Mesendoderm (in vitro differentiated cells): ENCODE data around the gene TOR1B.

Experiments
- DNase-seq: peaks from one replicate; pipeline ENCODE4 v3.0.0; 2013
- H2AK5ac ChIP-seq: 2 replicates; pipeline ENCODE4 v1.6.1; 2013; ENCODE audit warnings: low read length, inconsistent platforms
- H2BK120ac ChIP-seq: 2 replicates; pipeline ENCODE4 v1.6.1; 2013; ENCODE audit warnings: low read depth, mild to moderate bottlenecking, low read length, moderate library complexity, mixed read lengths
- H2BK15ac ChIP-seq: replicated peaks from 2 replicates; pipeline ENCODE4 v1.6.1; 2013; ENCODE audit warnings: low read depth, mild to moderate bottlenecking, moderate library complexity
- H2BK5ac ChIP-seq: 2 replicates; pipeline ENCODE4 v1.6.1; 2013; ENCODE audit warnings: low read length, inconsistent platforms
- H3K18ac ChIP-seq: 2 replicates; pipeline ENCODE4 v1.6.1; 2013; ENCODE audit warnings: mild to moderate bottlenecking, low read length, mixed read lengths
- H3K23ac ChIP-seq: one replicate; pipeline ENCODE4 v1.6.1; 2013; ENCODE audit warnings: low read length
- H3K27ac ChIP-seq: 2 replicates; pipeline ENCODE4 v1.5.1; 2013; ENCODE audit warnings: low read depth, mild to moderate bottlenecking, inconsistent platforms, low read length, moderate library complexity
- H3K27me3 ChIP-seq: 2 replicates; pipeline ENCODE4 v1.6.1; 2013; ENCODE audit warnings: low read length, control low read depth, mild to moderate bottlenecking, inconsistent platforms; ENCODE audit not compliant: insufficient read depth, poor library complexity
- H3K36me3 ChIP-seq: 2 replicates; pipeline ENCODE4 v1.6.1; 2013; ENCODE audit warnings: low read length, inconsistent platforms; ENCODE audit not compliant: control insufficient read depth, insufficient read depth
- H3K4ac ChIP-seq: one replicate; pipeline ENCODE4 v1.6.1; 2013; ENCODE audit warnings: low read depth, mild to moderate bottlenecking, low read length, moderate library complexity
- H3K4me1 ChIP-seq: 2 replicates; pipeline ENCODE4 v1.6.1; 2013; ENCODE audit warnings: low read depth, low read length, inconsistent platforms; ENCODE audit not compliant: control insufficient read depth
- H3K4me2 ChIP-seq: 2 replicates; pipeline ENCODE4 v1.6.1; 2013; ENCODE audit warnings: low read length
- H3K4me3 ChIP-seq: 2 replicates; pipeline ENCODE4 v1.5.1; 2013; ENCODE audit warnings: mild to moderate bottlenecking, low read length
- H3K56ac ChIP-seq: one replicate; pipeline ENCODE4 v1.6.1; 2013; ENCODE audit warnings: low read length
- H3K79me1 ChIP-seq: 2 replicates; pipeline ENCODE4 v1.6.1; 2013; ENCODE audit warnings: low read length, inconsistent platforms
- H3K79me2 ChIP-seq: 2 replicates; pipeline ENCODE4 v1.6.1; 2013; ENCODE audit warnings: mild to moderate bottlenecking, low read length; ENCODE audit not compliant: control insufficient read depth, insufficient read depth
- H3K9ac ChIP-seq: 2 replicates; pipeline ENCODE4 v1.6.1; 2013; ENCODE audit warnings: low read length, inconsistent platforms
- H4K5ac ChIP-seq: one replicate; pipeline ENCODE4 v1.6.1; 2013; ENCODE audit warnings: low read length
- H4K8ac ChIP-seq: one replicate; pipeline ENCODE4 v1.6.1; 2013; ENCODE audit warnings: low read depth, mild to moderate bottlenecking, control low read depth, low read length, moderate library complexity
- WGBS: extraction: QIAGEN DNeasy Blood & Tissue Kit; methylation state at CpG from one replicate; pipeline ENCODE4 v1.1.7; 2013; ENCODE audit warnings: low lambda C conversion rate, missing lambda C conversion rate; ENCODE audit not compliant: insufficient coverage; ENCODE audit errors: extremely low coverage; 5-methylcytosine and 5-hydroxymethylcytosine counted together

TOR1B gene

GRCh38 chr9:129858167-129858962, 55.4 kb downstream of the TOR1B start:
- Histone ChIP-seq H3K27me3 (no peaks in the 10 kb centered on the region), H2BK5ac (no peak overlapping the region), H3K36me3 (no peaks in the 10 kb centered on the region), H3K4me2 (no peak overlapping the region), H2BK15ac (no peak overlapping the region), H3K27ac (no peak overlapping the region), H3K18ac (no peak overlapping the region), H4K5ac (no peak overlapping the region), H3K79me2 (no peaks in the 10 kb centered on the region), H2AK5ac (no peak overlapping the region), H3K9ac (no peak overlapping the region), H3K4ac (no peak overlapping the region), H2BK120ac (no peak overlapping the region), H3K56ac (no peak overlapping the region), H3K4me1 (no peaks in the 10 kb centered on the region), H3K79me1 (no peaks in the 10 kb centered on the region), H4K8ac (no peak overlapping the region), H3K4me3 (no peak overlapping the region), H3K23ac (no peak overlapping the region)
- WGBS = no CpG with 5 or more reads among the region's 11 CpGs
- DNase-seq = no peak
